Esophagus muscularis mucosa (tissue), 4 donors: ENCODE measurements around the gene PRKN. TPM values are rescaled to one million over a fixed set of nuclear protein-coding genes. Genes with fewer than 3 reads are reported as not detected.

ENCODE experiments used
- DNase-seq: peaks from one replicate; pipeline ENCODE4 v3.0.0-alpha.2; 2017; ENCODE audit errors: extremely low spot score
- H3K27ac ChIP-seq, 4 donors: fragments of 200-600 bp; sonication (generic); replicated peaks in 1 of 4; 1 replicate in 3 of 4; 2 replicates in 1 of 4; pipeline ENCODE4 v1.5.1; 2016 to 2019; ENCODE audit warnings: mild to moderate bottlenecking in 1 of 4
- H3K27me3 ChIP-seq, 4 donors: fragments of 200-600 bp; sonication (generic); one replicate each; pipeline versions ENCODE4 v1.5.1 to v1.6.0; 2016 to 2019
- H3K36me3 ChIP-seq, 4 donors: fragments of 200-600 bp; sonication (generic); one replicate each; pipeline ENCODE4 v1.5.1; 2016 to 2019
- H3K4me1 ChIP-seq, 4 donors: fragments of 200-600 bp; sonication (generic); one replicate each; pipeline ENCODE4 v1.5.1; 2016 to 2019
- H3K4me3 ChIP-seq, 4 donors: fragments of 200-600 bp; sonication (generic); 1 replicate in 2 of 4; 2 replicates in 2 of 4; pipeline ENCODE4 v1.5.1; 2016 to 2019; ENCODE audit warnings: mild to moderate bottlenecking in 4 of 4, moderate library complexity in 1 of 4
- H3K9me3 ChIP-seq, 4 donors: fragments of 200-600 bp; sonication (generic); 1 replicate in 3 of 4; 2 replicates in 1 of 4; pipeline ENCODE4 v1.5.1; 2016 to 2019
- EP300 ChIP-seq: sonication (generic); formaldehyde crosslinking; IDR thresholded peaks from one replicate; pipeline ENCODE4 v1.6.1; 2017; ENCODE audit warnings: antibody characterized with exemption
- POLR2A ChIP-seq: fragments of 450-650 bp; IDR thresholded peaks from one replicate; pipeline ENCODE4 v1.6.1; 2017; ENCODE audit warnings: antibody characterized with exemption, moderate library complexity, mild to moderate bottlenecking, low read depth
- POLR2AphosphoS5 ChIP-seq, 2 donors: sonication (generic); formaldehyde crosslinking; IDR thresholded peaks; one replicate each; pipeline ENCODE4 v1.6.1; 2017; ENCODE audit warnings: antibody characterized with exemption in 2 of 2
- WGBS: methylation state at CpG from one replicate; pipeline ENCODE4 v1.1.5; 2018; 5-methylcytosine and 5-hydroxymethylcytosine counted together
- intact Hi-C: fragments of 100-400 bp; cut with DNase I; formaldehyde crosslinking; loops from one replicate; pipeline ENCODE4 v1.15.1; 2023
- total RNA-seq, 4 donors: library from RNA; depleted of rRNA; stranded (reverse); fragments of >200 nt; gene quantifications; one replicate each; pipeline versions ENCODE4 v1.1.0 to v1.2.1, GENCODE V29; 2016
- TF ChIP-seq, protein P1 (sequence below), 3 experiments: fragments of 200-600 bp in 2 of 3; fragments of 450-650 bp in 1 of 3; sonication (generic) in 2 of 3; IDR thresholded peaks; one replicate each; pipeline ENCODE4 v1.5.1; 2017 to 2019; ENCODE audit warnings: antibody characterized with exemption in 3 of 3, mild to moderate bottlenecking in 2 of 3, moderate library complexity in 1 of 3

The PRKN gene
- total RNA-seq, 4 donors from 2014 or later, result 9.6 to 14.5 (median 10.8) TPM

DNA sequence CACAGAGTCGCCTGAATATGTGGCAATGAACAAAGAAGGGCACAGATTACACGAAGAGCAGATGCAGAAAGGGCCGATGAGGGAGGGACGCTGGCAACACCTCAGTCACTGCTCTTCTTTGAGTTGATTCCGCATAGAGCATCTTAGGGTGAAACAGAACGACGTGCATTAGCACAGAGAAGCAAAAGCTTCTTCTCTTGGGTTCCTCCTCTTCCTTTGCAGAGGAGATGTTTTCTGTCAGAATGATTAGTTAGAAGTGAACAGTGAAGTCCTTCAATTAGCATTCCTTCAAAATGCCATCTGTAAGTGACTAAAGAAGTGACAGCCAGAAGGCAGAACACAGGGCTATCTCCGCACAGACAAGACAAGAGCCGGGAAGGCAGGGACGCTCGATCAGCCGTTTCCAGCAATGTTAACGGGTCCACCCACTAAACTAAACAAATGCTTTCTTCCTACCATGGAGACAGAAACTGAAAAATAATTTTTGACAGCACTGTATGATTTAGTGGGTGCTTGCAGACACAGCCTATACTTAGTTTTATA is 1233.9 kb downstream of the PRKN start:
- Histone ChIP-seq H3K27me3 (no peaks in the 10 kb centered on the region), H3K36me3 (no peaks in the 10 kb centered on the region), H3K27ac (no peak overlapping the region), H3K4me1 (peaks cover 0 to 11% (median 6%) of the 10 kb centered on the region in 4 donors), H3K4me3 (no peak overlapping the region), H3K9me3 (peaks cover 0 to 6% (median 2%) of the 10 kb centered on the region in 4 donors)
- no peak for DNase-seq
- 59% methylated on average over 13 of the region's 13 CpGs for WGBS
- TF ChIP-seq, protein P1, sequence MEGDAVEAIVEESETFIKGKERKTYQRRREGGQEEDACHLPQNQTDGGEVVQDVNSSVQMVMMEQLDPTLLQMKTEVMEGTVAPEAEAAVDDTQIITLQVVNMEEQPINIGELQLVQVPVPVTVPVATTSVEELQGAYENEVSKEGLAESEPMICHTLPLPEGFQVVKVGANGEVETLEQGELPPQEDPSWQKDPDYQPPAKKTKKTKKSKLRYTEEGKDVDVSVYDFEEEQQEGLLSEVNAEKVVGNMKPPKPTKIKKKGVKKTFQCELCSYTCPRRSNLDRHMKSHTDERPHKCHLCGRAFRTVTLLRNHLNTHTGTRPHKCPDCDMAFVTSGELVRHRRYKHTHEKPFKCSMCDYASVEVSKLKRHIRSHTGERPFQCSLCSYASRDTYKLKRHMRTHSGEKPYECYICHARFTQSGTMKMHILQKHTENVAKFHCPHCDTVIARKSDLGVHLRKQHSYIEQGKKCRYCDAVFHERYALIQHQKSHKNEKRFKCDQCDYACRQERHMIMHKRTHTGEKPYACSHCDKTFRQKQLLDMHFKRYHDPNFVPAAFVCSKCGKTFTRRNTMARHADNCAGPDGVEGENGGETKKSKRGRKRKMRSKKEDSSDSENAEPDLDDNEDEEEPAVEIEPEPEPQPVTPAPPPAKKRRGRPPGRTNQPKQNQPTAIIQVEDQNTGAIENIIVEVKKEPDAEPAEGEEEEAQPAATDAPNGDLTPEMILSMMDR (IDR thresholded peaks at IDR 0.05), result no peak
- TF ChIP-seq POLR2AphosphoS5 (IDR thresholded peaks at IDR 0.05) (no peak), EP300 (no peak), POLR2A (no peak)
- intact Hi-C loops, result no loop called here

DNA sequence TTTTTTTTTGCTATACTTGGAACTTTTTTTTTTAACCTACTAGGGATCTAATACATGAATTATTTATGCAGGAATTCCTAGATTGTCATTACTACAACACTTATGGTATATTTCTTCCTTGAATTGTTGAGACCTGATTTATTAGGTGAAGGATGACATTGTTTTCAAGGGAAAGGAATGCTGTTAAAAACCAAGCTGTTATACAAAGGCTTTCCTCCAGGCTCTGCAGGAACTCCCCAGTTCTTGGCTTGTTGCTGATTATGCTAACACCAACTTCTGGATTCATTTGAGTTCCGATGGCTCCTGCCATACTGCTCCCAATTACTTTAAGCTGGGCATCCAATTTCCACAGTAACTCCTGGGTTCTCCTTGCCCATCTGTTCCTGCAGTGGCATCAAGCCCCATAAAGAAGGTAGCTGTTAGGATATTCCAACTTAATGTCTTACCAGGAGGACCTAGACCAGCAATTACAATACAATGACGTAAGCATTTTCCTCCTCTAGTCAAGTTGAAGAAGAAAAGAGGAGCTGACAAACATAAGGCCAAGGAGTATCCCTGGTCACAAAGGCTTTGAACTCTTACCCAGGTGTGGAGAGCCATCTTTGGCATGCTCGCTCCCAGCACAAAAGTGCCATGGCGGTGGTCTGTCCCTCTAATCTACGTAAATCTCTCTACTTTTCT is 1237.8 kb downstream of the PRKN start:
- 84% methylated on average over 5 of the region's 5 CpGs for WGBS
- intact Hi-C loops, result no loop called here
- Histone ChIP-seq H3K4me1 (peaks cover 0 to 11% (median 6%) of the 10 kb centered on the region in 4 donors), H3K27me3 (no peaks in the 10 kb centered on the region), H3K36me3 (no peaks in the 10 kb centered on the region), H3K9me3 (no peaks in the 10 kb centered on the region), H3K4me3 (no peak overlapping the region), H3K27ac (no peak overlapping the region)
- no peak for DNase-seq
- TF ChIP-seq, protein P1 (IDR thresholded peaks at IDR 0.05), result no peak
- TF ChIP-seq POLR2A, result no peak
- TF ChIP-seq EP300, result no peak
- no peak for TF ChIP-seq POLR2AphosphoS5 (IDR thresholded peaks at IDR 0.05)

DNA sequence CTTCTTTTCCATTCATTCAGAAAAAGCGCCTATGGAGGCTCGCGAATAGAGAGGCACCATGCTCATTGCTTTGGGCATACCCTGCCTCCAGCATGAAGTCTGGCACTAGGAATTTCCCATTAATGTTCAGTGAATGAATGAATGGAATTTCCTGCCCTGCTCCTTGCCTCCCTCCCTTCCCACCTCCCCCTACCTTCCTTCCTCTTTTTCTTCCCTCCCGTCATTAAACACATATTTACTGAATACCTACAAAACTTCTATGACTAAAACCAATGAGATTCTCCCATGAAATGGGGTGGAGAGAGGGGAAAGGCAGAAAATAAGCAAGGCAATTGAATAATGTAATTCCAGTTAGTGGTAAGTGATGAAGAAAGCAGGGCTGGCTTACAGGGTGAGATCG is 1239.9 kb downstream of the PRKN start:
- H3K4me3 ChIP-seq, result no peak overlapping the region
- no peaks in the 10 kb centered on the region for H3K4me1 ChIP-seq
- no peak overlapping the region for H3K27ac ChIP-seq
- DNase-seq, result no peak
- WGBS, result 93% methylated on average over 5 of the region's 5 CpGs
- no peaks in the 10 kb centered on the region for H3K27me3 ChIP-seq
- intact Hi-C loops, result no loop called here
- no peaks in the 10 kb centered on the region for H3K36me3 ChIP-seq
- TF ChIP-seq POLR2AphosphoS5 (IDR thresholded peaks at IDR 0.05) (no peak), POLR2A (no peak), EP300 (no peak)
- TF ChIP-seq, protein P1 (IDR thresholded peaks at IDR 0.05), result no peak
- H3K9me3 ChIP-seq, result no peaks in the 10 kb centered on the region

DNA sequence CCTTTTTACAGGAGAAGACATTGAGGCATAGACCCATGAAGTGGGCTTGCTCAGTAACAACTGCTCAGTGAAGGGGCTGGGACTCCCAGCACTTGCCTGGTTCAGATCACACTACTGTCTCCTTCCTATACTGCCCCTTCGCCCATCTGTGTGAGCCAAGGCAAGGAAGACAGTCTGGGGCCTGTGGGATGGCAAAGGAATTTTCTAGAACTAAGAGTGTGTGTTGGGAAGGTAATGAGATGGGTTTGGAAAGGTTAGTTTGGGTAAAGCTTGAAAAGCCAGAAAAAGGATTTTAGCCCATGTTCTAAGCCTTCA is 1240.4 kb downstream of the PRKN start:
- H3K9me3 ChIP-seq, result no peaks in the 10 kb centered on the region
- H3K4me1 ChIP-seq, result peaks cover 0 to 3% (median 0%) of the 10 kb centered on the region in 4 donors
- H3K27ac ChIP-seq, result no peak overlapping the region
- TF ChIP-seq POLR2A (no peak), EP300 (no peak), POLR2AphosphoS5 (IDR thresholded peaks at IDR 0.05) (no peak)
- TF ChIP-seq, protein P1 (IDR thresholded peaks at IDR 0.05), result no peak
- H3K4me3 ChIP-seq, result no peak overlapping the region
- no peaks in the 10 kb centered on the region for H3K36me3 ChIP-seq
- no peaks in the 10 kb centered on the region for H3K27me3 ChIP-seq
- DNase-seq, result no peak
- 100% methylated on average over 1 of the region's 1 CpG for WGBS
- intact Hi-C loops, result no loop called here
